Kidney epithelial cell (primary cell): ENCODE results near the gene AUH. TPM values are rescaled to one million over a fixed set of nuclear protein-coding genes. Genes with fewer than 3 reads are reported as not detected.

Experiments used
- DNase-seq: peaks from one replicate; pipeline ENCODE4 v3.0.0-alpha.2; 2010; ENCODE audit warnings: low read depth
- H3K27me3 ChIP-seq: 2 replicates; pipeline ENCODE4 v1.6.0; 2011; ENCODE audit warnings: low read length; ENCODE audit not compliant: control insufficient read depth, insufficient read depth
- H3K36me3 ChIP-seq: 2 replicates; pipeline ENCODE4 v1.5.1; 2011; ENCODE audit warnings: low read length; ENCODE audit not compliant: control insufficient read depth, insufficient read depth
- H3K4me3 ChIP-seq: 2 replicates; pipeline ENCODE4 v1.5.1; 2011; ENCODE audit warnings: low read depth, mild to moderate bottlenecking, control low read depth, low read length
- CTCF ChIP-seq: IDR thresholded peaks from 2 replicates; pipeline ENCODE4 v1.5.1; 2011; ENCODE audit warnings: mild to moderate bottlenecking, moderate library complexity, low read length, control low read depth, inconsistent platforms; ENCODE audit not compliant: insufficient read depth, poor library complexity, severe bottlenecking
- total RNA-seq: library from RNA; depleted of rRNA; stranded (reverse); fragments of >200 nt; gene quantifications from 2 replicates; pipeline ENCODE4 v1.2.3, GENCODE V29; 2015

Gene AUH
- total RNA-seq, 1 donor from 2014 or later: 11.3 TPM

- DNase-seq: no peak
These were observed 170.0 kb downstream of the AUH start for GRCh38 chr9:91191411-91192380.

GRCh38 chr9:91190062-91190461 is 171.7 kb downstream of the AUH start:
- DNase-seq: no peak
- H3K27me3 ChIP-seq: no peaks in the 10 kb centered on the region
- no peak overlapping the region for H3K4me3 ChIP-seq
- TF ChIP-seq CTCF: no peak
- H3K36me3 ChIP-seq: no peaks in the 10 kb centered on the region

More at GRCh38 chr9:91191411-91192380, 170.0 kb downstream of the AUH start:
- no peak for TF ChIP-seq CTCF
- no peaks in the 10 kb centered on the region for H3K27me3 ChIP-seq
- no peak overlapping the region for H3K4me3 ChIP-seq
- H3K36me3 ChIP-seq: no peaks in the 10 kb centered on the region

GRCh38 chr9:91188719-91189590 is 172.8 kb downstream of the AUH start:
- no peak for DNase-seq
- no peak overlapping the region for H3K4me3 ChIP-seq
- no peak for TF ChIP-seq CTCF
- H3K27me3 ChIP-seq: no peaks in the 10 kb centered on the region
- no peaks in the 10 kb centered on the region for H3K36me3 ChIP-seq

- Histone ChIP-seq H3K27me3 (no peaks in the 10 kb centered on the region), H3K4me3 (no peak overlapping the region), H3K36me3 (no peaks in the 10 kb centered on the region)
- DNase-seq: no peak
- TF ChIP-seq CTCF: no peak
These were observed 173.8 kb downstream of the AUH start for GRCh38 chr9:91187965-91188344.

- TF ChIP-seq CTCF: no peak
- Histone ChIP-seq H3K27me3 (no peaks in the 10 kb centered on the region), H3K36me3 (no peaks in the 10 kb centered on the region), H3K4me3 (no peak overlapping the region)
- DNase-seq: no peak
These were observed 174.3 kb downstream of the AUH start for GRCh38 chr9:91187311-91187964.
